Ovary (tissue), 9 donors: Measurements from ENCODE around the gene GFAP. TPM values are rescaled to one million over a fixed set of nuclear protein-coding genes. Genes with fewer than 3 reads are reported as not detected.

Experiments used
- DNase-seq, 5 donors: peaks; one replicate each; pipeline ENCODE4 v3.0.0-alpha.2; 2019 to 2020
- H3K27ac ChIP-seq, 2 donors: fragments of 200-600 bp; one replicate each; pipeline versions ENCODE4 v1.5.1 to v1.8.0; 2019 to 2022
- H3K27me3 ChIP-seq: fragments of 200-600 bp; one replicate; pipeline ENCODE4 v1.8.0; 2022
- H3K36me3 ChIP-seq: fragments of 200-600 bp; sonication (generic); one replicate; pipeline ENCODE4 v1.5.1; 2019
- H3K4me1 ChIP-seq: one replicate; pipeline ENCODE4 v1.8.1; 2013; ENCODE audit warnings: mild to moderate bottlenecking, moderate library complexity; ENCODE audit not compliant: insufficient read depth
- H3K4me3 ChIP-seq: fragments of 200-600 bp; sonication (generic); one replicate; pipeline ENCODE4 v1.5.1; 2017
- H3K9me3 ChIP-seq, 2 donors: fragments of 200-600 bp in 1 of 2; sonication (generic) in 1 of 2; one replicate each; pipeline versions ENCODE4 v1.5.1 to v1.8.1; 2013 to 2019; ENCODE audit warnings: mild to moderate bottlenecking in 1 of 2, moderate library complexity in 1 of 2
- CTCF ChIP-seq, 3 donors: fragments of 450-650 bp in 2 of 3; fragments of 200-600 bp in 1 of 3; IDR thresholded peaks; one replicate each; pipeline versions ENCODE4 v1.5.1 to v1.8.0; 2016 to 2022; ENCODE audit warnings: antibody characterized with exemption in 3 of 3, mild to moderate bottlenecking in 1 of 3
- EP300 ChIP-seq: sonication (generic); formaldehyde crosslinking; IDR thresholded peaks from one replicate; pipeline ENCODE4 v1.6.1; 2017; ENCODE audit warnings: antibody characterized with exemption
- POLR2A ChIP-seq: fragments of 450-650 bp; IDR thresholded peaks from one replicate; pipeline ENCODE4 v1.6.1; 2017; ENCODE audit warnings: antibody characterized with exemption, mild to moderate bottlenecking, moderate library complexity
- WGBS, 3 donors: extraction: QIAGEN DNeasy Blood & Tissue Kit in 1 of 3; methylation state at CpG; one replicate each; pipeline versions ENCODE4 v1.1.5 to v1.1.7; 2013 to 2017; 5-methylcytosine and 5-hydroxymethylcytosine counted together
- intact Hi-C, 4 donors: fragments of 100-400 bp; cut with DNase I; formaldehyde crosslinking; loops; one replicate each; pipeline versions ENCODE4 v1.11.0 to v1.15.1; 2022 to 2023
- polyA plus RNA-seq, 2 donors: library from polyadenylated mRNA; stranded (reverse); fragments of 200-250 nt in 1 of 2; fragments of 350-450 nt in 1 of 2; fragmentation: Illumina TruSeq in 1 of 2; extraction: RNeasy Lipid Tissue Mini Kit (QIAGEN cat#74804) in 1 of 2; gene quantifications; one replicate each; pipeline ENCODE4 v1.2.3, GENCODE V29; 2013 to 2014
- total RNA-seq, 7 donors: library from RNA; depleted of rRNA in 2 of 7; stranded (reverse); fragments of >200 nt in 2 of 7; fragmentation: NEBNext Ultra II Directional in 3 of 7; extraction: Animal tissue kit (Norgen Biotek cat#: 25700) in 3 of 7; gene quantifications; one replicate each; pipeline versions ENCODE4 v1.1.0 to v1.2.4, GENCODE V29; 2016 to 2023
- donor health status: DM: no; HTN: no; CAD: no; lungs with moderate emphysema.
- donor health status: DM: no; HTN: no; CAD: no.
- donor health status: Bipolar disorder and iron deficiency.
- donor health status: DM: yes; HTN: yes; CAD: no.
- donor health status: DM: no; HTN: no; CAD: no.
- donor health status: DM: yes; HTN: yes; CAD: no.

GFAP gene
- total and polyA plus RNA-seq, 9 donors = 0.08 to 1.8 (median 0.49) TPM; not detected in 1

DNA sequence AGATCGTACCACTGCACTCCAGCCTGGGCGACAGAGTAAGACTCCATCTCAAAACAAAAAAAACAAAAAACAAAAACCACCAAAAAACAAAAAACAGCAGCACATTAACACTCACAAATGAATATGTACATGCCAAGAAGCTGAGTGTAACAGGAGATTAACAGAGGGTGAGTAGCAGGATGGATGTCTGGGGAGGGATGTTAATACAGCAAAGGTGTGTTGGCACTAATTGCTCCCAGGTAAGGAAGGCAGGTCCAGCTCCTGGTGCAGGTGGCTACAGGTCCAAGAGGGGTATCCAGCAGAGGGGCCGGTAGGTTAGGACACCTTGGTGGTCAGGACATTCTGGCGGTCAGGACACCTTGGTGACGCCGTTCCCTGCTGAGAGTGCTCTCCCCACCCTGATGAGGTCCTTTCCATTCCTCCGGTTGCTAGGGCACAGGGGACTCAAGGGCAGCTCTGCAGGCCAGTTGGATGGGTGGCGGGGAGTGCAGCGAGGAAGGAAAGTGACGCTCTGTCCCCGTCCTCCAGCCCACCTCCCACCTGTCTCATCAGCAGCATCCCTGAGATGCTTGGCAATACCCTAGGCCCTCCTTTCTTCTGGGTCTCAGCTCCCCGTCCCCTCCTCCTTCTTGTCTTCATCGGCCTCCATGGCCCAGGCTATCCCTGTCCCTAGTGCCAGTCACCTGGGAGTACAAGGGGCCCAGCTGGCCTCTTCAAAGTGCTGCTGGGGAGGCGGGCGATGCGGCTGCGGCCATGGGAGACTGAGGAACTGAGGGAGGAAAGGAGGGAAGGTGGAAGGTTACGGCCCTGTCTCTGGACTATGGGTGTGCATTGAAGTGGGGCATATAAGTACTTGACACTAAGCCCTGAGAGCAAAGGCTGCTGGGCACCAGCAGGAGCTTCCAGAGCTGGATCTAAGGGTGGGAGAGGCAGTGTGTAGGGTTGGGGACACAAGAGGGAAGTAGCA lies 10.7 kb upstream of the GFAP start:
- DNase-seq = no peak
- TF ChIP-seq EP300 (no peak), POLR2A (no peak), CTCF (IDR thresholded peaks at IDR 0.05) (no peak)
- 94 to 96% (median 95%) methylated on average over 18 of the region's 18 CpGs for WGBS, 3 donors
- no peak overlapping the region for H3K4me3 ChIP-seq
- H3K27me3 ChIP-seq = no peaks in the 10 kb centered on the region
- H3K27ac ChIP-seq = no peak overlapping the region
- H3K9me3 ChIP-seq = no peaks in the 10 kb centered on the region
- intact Hi-C loops = loop anchor here in 1 of 4 donors (5.0 to 10.0 kb wide), 2 partner anchors 96 to 199 kb away; no protein-coding TSS in a partner anchor
- no peaks in the 10 kb centered on the region for H3K4me1 ChIP-seq
- no peaks in the 10 kb centered on the region for H3K36me3 ChIP-seq

DNA sequence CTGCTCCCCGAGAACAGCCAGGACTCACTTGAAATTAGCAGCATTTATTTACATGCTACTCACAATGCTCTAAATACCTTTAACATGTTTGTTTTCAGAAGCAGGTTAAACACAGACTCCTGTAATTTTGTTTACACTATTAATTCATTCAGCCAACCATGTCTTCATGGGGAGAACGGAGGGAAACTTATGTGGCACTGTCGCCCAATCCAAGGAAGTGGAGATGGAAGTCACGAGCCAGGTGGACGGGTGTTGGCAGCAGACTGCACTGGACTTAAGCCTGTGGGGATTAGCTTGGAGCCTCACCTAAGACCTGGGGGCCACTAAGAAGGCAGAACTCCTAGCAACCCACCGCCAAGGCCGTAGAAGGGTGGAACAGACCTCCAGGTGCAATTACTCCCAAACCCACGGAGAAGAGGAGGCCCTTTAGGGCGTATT lies 8.8 kb upstream of the GFAP start:
- Histone ChIP-seq H3K4me3 (no peak overlapping the region), H3K27me3 (no peaks in the 10 kb centered on the region), H3K36me3 (no peaks in the 10 kb centered on the region), H3K27ac (no peak overlapping the region), H3K4me1 (no peaks in the 10 kb centered on the region), H3K9me3 (no peaks in the 10 kb centered on the region)
- 63 to 72% (median 68%) methylated on average over 9 of the region's 9 CpGs for WGBS, 3 donors
- DNase-seq = peak in 1 of 5 donors; percentile 7
- intact Hi-C loops = loop anchor here in 3 of 4 donors (5.0 to 10.0 kb wide), 4 partner anchors 98 to 273 kb away; partner anchors contain the start of gene PLCD3 (in 1 of the 3)
- no peak for TF ChIP-seq POLR2A
- no peak for TF ChIP-seq CTCF (IDR thresholded peaks at IDR 0.05)
- no peak for TF ChIP-seq EP300

- Histone ChIP-seq H3K27ac (no peak overlapping the region), H3K36me3 (no peaks in the 10 kb centered on the region), H3K4me1 (no peaks in the 10 kb centered on the region), H3K27me3 (no peaks in the 10 kb centered on the region), H3K4me3 (no peak overlapping the region), H3K9me3 (no peaks in the 10 kb centered on the region)
- peak in 1 of 5 donors; percentile 31 for DNase-seq
- WGBS, 3 donors = 81 to 85% (median 81%) methylated on average over 19 of the region's 19 CpGs
- intact Hi-C loops = loop anchor here in 3 of 4 donors (5.0 to 10.0 kb wide), 4 partner anchors 99 to 274 kb away; partner anchors contain the start of gene PLCD3 (in 1 of the 3)
- no peak for TF ChIP-seq EP300
- no peak for TF ChIP-seq CTCF (IDR thresholded peaks at IDR 0.05)
- TF ChIP-seq POLR2A = no peak
These were observed 7.6 kb upstream of the GFAP start for GRCh38 chr17:44922746-44923470.

- Histone ChIP-seq H3K36me3 (no peaks in the 10 kb centered on the region), H3K9me3 (no peaks in the 10 kb centered on the region), H3K27me3 (no peaks in the 10 kb centered on the region), H3K4me1 (no peaks in the 10 kb centered on the region), H3K4me3 (no peak overlapping the region), H3K27ac (no peak overlapping the region)
- intact Hi-C loops = loop anchor here in 3 of 4 donors (5.0 to 10.0 kb wide), 4 partner anchors 100 to 275 kb away; partner anchors contain the start of gene PLCD3 (in 1 of the 3)
- TF ChIP-seq EP300 (no peak), POLR2A (no peak), CTCF (IDR thresholded peaks at IDR 0.05) (no peak)
- peak in 1 of 5 donors; percentile 19 for DNase-seq
- WGBS, 3 donors = 87 to 91% (median 90%) methylated on average over 6 of the region's 6 CpGs
These were observed 6.8 kb upstream of the GFAP start for GRCh38 chr17:44922136-44922535.
